Measurements from ENCODE around the gene NCF4.

Gene NCF4

GRCh38 chr22:36864454-36865215 lies 3.8 kb downstream of the NCF4 start:
- DNase-seq (no peak), ATAC-seq (no peak)

- DNase-seq (no peak), ATAC-seq (no peak)
These were observed 4.5 kb downstream of the NCF4 start for GRCh38 chr22:36865346-36865745.

GRCh38 chr22:36867695-36868094 lies 6.9 kb downstream of the NCF4 start:
- DNase-seq (no peak), ATAC-seq (no peak)

- ATAC-seq (no peak), DNase-seq (no peak)
These were observed 7.9 kb downstream of the NCF4 start for GRCh38 chr22:36868546-36869181.

DNA sequence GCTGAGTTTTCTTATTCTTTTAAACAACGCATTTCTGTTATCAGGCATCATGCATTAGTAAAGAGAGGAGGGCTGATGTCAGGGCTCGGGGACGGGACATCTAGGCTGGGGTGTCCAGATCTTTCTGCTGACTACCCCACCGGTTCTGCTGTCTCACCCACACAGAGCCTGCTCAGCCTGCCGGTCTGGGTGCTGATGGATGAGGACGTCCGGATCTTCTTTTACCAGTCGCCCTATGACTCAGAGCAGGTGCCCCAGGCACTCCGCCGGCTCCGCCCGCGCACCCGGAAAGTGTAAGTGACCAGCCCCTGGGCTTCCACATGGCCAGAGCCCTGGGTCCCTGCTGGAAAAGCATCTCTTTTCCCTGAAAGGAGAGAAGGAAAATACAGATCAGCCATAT lies 9.4 kb downstream of the NCF4 start:
- no peak for DNase-seq

DNA sequence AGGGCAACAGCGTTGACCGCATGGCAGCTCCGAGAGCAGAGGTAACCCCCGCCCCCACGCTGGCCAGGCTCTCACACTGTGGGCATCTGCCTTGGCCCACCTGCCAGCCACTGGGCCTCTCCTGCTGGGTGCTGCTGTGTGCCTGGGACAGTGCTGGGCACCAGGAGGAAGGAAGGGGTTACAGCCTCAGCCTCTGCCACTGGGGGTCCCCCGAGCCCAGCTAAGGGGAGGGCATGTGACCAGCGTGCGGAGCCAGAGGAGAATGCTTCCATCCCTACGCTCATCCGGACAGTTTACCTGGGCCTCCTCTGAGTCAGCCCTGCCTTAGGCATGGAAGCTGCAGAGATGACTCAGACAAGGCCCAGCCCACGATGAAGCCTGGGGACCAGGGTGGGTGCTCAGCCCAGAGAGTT lies 10.9 kb downstream of the NCF4 start:
- no peak for ATAC-seq

More for the DNA sequence above, 9.4 kb downstream of the NCF4 start:
- no peak for ATAC-seq

GRCh38 chr22:36872084-36872483 lies 11.3 kb downstream of the NCF4 start:
- DNase-seq (no peak), ATAC-seq (no peak)

More for the DNA sequence above, 10.9 kb downstream of the NCF4 start:
- DNase-seq: no peak

- ATAC-seq (no peak), DNase-seq (no peak)
These were observed 12.2 kb downstream of the NCF4 start for GRCh38 chr22:36872866-36873498.

- ATAC-seq (peak; percentile 86), DNase-seq (peak; percentile 41)
These were observed 13.0 kb downstream of the NCF4 start for GRCh38 chr22:36873614-36874308.

DNA sequence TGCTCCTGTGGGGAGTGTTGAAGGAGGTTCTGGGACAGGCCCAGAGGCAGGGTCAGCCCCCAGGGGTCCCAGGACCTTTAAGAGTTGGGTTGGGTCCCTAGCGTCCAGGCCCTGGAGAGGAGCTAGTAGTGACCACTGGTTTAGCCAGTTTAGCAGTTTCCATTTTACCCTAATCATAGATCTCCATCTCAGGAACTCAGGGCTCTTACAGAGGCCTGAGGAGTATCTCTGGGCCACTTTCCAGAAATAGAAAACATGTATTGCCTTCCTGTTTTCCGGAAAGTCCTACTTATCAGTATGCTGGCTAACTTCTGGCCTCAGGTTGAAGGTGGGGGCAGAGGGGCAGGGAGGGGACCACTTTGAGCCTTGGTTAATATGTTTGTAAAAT lies 13.5 kb downstream of the NCF4 start:
- no peak for ATAC-seq
- DNase-seq: no peak

DNA sequence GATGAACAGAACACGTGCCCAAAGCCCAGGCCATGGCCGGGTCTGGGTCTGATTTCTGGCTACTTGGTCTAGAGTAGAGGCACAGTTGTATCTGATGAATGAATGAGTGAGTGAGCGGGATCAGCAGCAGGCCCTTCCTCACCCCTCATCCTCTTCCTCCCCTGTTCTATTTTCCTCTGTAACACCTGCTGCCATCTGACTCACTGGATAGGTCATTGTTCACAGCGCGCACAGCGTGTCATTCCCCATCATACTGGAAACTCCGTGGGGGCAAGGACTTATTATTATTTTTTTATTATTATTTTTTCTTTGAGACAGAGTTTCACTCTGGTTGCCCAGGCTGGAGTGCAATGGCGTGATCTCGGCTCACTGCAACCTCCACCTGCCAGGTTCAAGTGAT lies 13.9 kb downstream of the NCF4 start:
- no peak for ATAC-seq
- DNase-seq: no peak

DNA sequence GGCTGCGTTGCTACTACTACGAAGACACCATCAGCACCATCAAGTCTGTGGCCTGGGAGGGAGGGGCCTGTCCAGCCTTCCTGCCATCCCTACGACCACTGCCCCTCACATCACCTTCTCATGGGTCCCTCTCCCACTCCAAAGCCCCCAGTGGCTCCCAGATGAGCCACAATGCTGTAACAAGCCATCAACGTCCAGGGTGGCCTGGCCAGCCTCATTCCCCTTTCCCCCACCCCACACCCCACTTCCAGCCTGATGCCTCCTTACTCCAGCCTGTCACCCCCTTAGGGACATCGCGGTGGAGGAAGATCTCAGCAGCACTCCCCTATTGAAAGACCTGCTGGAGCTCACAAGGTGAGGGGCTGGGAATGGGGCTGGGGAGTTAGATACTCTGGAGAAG lies 14.9 kb downstream of the NCF4 start:
- no peak for DNase-seq
- ATAC-seq: no peak

GRCh38 chr22:36879775-36880174 lies 19.0 kb downstream of the NCF4 start:
- DNase-seq (no peak), ATAC-seq (no peak)

DNA sequence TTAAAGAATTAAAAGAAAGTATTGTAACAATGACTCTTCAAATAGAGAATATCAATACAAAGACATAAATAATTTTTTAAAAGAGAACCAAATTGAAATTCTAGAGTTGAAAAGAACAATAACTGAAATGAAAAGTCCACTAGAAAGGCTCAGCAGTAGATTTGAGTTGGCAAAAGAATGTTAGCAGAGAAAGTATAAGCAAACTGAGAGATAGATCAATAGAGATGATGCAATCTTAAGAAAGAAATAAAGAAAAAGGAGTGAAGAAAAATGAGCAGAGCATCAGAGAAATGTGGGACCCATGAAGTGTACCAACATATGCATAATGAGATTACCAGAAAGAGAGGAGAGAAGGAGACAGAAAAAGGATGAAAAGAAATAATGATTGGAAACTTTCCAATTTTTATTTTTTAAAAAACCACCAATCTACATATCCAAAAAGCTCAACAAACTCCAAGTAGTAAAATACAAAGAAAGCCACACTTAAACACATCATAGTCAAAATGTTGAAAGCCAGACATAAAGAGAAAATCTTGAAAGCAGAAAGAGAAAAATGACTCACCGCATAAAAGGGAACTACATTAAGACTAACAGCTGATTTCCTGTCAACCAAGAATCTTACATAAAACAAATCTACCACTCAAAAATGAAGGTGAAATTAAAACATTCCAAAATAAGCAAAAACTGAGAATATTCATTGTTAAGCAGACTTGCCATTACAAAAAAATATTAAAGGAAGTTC lies 20.9 kb downstream of the NCF4 start:
- no peak for DNase-seq
- ATAC-seq: no peak

GRCh38 chr22:36884349-36885158 lies 23.7 kb downstream of the NCF4 start:
- no peak for DNase-seq
- ATAC-seq: peak; percentile 49

- no peak for DNase-seq
- ATAC-seq: no peak
These were observed 24.7 kb downstream of the NCF4 start for GRCh38 chr22:36885474-36885873.

DNA sequence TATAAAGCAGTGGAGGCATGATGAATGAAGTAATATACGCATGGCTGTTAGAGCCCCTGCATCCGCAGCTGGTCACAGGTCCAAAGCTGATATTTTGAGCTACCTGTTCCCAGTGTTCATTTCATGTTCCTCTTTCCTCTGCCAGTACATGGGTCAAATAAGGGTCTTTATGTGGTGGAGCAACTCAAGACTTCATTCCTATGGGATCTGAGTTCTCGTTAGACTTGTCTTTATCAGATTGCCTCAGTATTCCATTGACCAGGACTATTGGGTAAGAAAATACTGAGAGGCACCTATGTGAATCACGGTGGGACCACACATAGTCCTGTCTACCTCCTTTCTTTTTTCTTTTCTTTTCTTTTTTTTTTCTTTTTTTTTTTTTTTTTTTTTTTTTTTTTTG lies 25.2 kb downstream of the NCF4 start:
- ATAC-seq (no peak), DNase-seq (no peak)

DNA sequence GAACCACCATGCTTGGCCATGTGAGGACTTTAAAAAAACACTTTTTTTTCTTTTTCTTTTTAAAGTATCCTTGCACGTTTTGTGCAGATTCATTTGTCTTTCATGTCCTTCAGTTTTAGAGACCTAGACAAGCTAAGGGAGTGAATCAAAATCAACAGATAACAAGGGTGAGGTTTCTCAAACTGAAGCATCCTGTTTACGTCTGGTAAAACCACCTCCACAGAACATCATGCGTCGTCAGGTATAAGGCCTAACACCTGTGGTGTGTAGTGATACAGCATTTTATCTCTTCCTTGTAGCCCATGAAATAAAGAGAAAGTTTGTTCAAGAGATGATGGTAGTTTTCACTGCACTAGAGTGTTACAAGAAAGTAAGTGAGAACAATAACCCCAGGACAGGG lies 26.4 kb downstream of the NCF4 start:
- no peak for DNase-seq

GRCh38 chr22:36891646-36892045 lies 30.8 kb downstream of the NCF4 start:
- DNase-seq (no peak), ATAC-seq (no peak)

More for the DNA sequence above, 26.4 kb downstream of the NCF4 start:
- no peak for ATAC-seq

DNA sequence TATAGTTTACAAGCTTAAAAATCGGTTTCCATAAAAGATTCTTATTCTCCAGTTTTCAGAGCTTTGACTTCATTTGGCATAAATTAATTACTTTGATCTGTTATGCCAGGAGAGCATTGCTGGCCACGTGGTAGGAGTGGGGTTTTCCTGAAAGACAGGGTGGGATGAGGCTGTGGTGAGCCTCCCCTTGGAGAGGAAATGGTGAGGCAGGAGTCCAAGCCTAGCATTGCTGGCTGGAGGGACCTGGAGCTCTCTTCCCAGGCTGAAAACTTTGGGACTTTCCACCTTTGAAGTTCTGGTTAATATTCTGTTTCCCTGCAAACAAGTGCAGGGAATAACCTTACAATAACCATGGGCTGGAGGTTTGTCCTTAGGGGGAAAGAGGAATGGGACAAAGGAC lies 31.5 kb downstream of the NCF4 start:
- no peak for ATAC-seq
- no peak for DNase-seq

- ATAC-seq (no peak), DNase-seq (no peak)
These were observed 32.5 kb downstream of the NCF4 start for GRCh38 chr22:36893262-36893661.
